ENCODE data around the gene ILF3. TPM values are rescaled to one million over a fixed set of nuclear protein-coding genes. Genes with fewer than 3 reads are reported as not detected.

Gene ILF3
- total RNA-seq, 1 experiment from 2014 or later = 365 TPM

- DNase-seq (ENCODE audit: low read depth, low spot score) (no peak), ATAC-seq (no peak)
- BruUV-seq (replicated peaks) = no TSS peak
- in situ Hi-C loops (cut with HindIII; ENCODE audit: low pct_unique_long_range_greater_than_20kb, low sequenced_read_pairs) = no loop called here
- intact Hi-C loops (cut with micrococcal nuclease; ENCODE audit: unreplicated experiment) = no loop called here
- Histone ChIP-seq H3K4me1 (ENCODE audit: control insufficient read depth, insufficient read depth, low read length) (peaks cover 8% of the 10 kb centered on the region), H3K36me3 (ENCODE audit: control insufficient read depth, insufficient read depth, low read length) (no peaks in the 10 kb centered on the region), H3K27me3 (ENCODE audit: control insufficient read depth, insufficient read depth, low read length) (no peaks in the 10 kb centered on the region), H3K27ac (ENCODE audit: low read length) (no peak overlapping the region), H3K4me3 (ENCODE audit: low read depth in 2 of 2, low read length in 2 of 2) (no peak overlapping the region), H3K9me3 (ENCODE audit: control insufficient read depth, insufficient read depth, low read depth, low read length) (no peaks in the 10 kb centered on the region)
- ChIA-PET POLR2A (no interaction called here), CTCF (interaction anchor here (1.2 kb wide), 1 partner anchor 40 kb away, joined by 6 read pairs; no protein-coding TSS in a partner anchor)
- TF ChIP-seq REST (IDR thresholded peaks at IDR 0.05; ENCODE audit: insufficient read depth in 1 of 2, low read depth in 2 of 2, low read length in 1 of 2) (no peak), SIN3A (IDR thresholded peaks at IDR 0.05; ENCODE audit: borderline replicate concordance, insufficient read depth, low read depth, low read length) (no peak)
Measured at GRCh38 chr19:10621966-10622365, 32.2 kb upstream of the ILF3 start.

GRCh38 chr19:10624585-10624984 lies 29.6 kb upstream of the ILF3 start:
- POLR2A ChIA-PET = no interaction called here
- Histone ChIP-seq H3K4me1 (ENCODE audit: control insufficient read depth, insufficient read depth, low read length) (peaks cover 8% of the 10 kb centered on the region), H3K36me3 (ENCODE audit: control insufficient read depth, insufficient read depth, low read length) (no peaks in the 10 kb centered on the region), H3K9me3 (ENCODE audit: control insufficient read depth, insufficient read depth, low read depth, low read length) (no peaks in the 10 kb centered on the region), H3K27ac (ENCODE audit: low read length) (no peak overlapping the region), H3K27me3 (ENCODE audit: control insufficient read depth, insufficient read depth, low read length) (no peaks in the 10 kb centered on the region), H3K4me3 (ENCODE audit: low read depth in 2 of 2, low read length in 2 of 2) (peak overlapping the region in 1 of 2 experiments; percentile 61; a peak in 2 of 4 replicates)
- intact Hi-C loops (cut with micrococcal nuclease; ENCODE audit: unreplicated experiment) = no loop called here
- DNase-seq (ENCODE audit: low read depth, low spot score) (no peak), ATAC-seq (no peak)
- in situ Hi-C loops (cut with HindIII; ENCODE audit: low pct_unique_long_range_greater_than_20kb, low sequenced_read_pairs) = no loop called here
- BruUV-seq (replicated peaks) = no TSS peak
- TF ChIP-seq POLR2AphosphoS5 (IDR thresholded peaks at IDR 0.05; ENCODE audit: low read depth, low read length) = no peak
- no peak for TF ChIP-seq CTCF (IDR thresholded peaks at IDR 0.05)
- no peak for TF ChIP-seq REST (IDR thresholded peaks at IDR 0.05; ENCODE audit: insufficient read depth in 1 of 2, low read depth in 2 of 2, low read length in 1 of 2)
- TF ChIP-seq TCF7L2 (IDR thresholded peaks at IDR 0.05; ENCODE audit: low read depth, low read length) = no peak
- no peak for TF ChIP-seq SIN3A (IDR thresholded peaks at IDR 0.05; ENCODE audit: borderline replicate concordance, insufficient read depth, low read depth, low read length)
- CTCF ChIA-PET = no interaction called here
